Measurements from ENCODE around the gene SEZ6.

The SEZ6 gene, protein sequence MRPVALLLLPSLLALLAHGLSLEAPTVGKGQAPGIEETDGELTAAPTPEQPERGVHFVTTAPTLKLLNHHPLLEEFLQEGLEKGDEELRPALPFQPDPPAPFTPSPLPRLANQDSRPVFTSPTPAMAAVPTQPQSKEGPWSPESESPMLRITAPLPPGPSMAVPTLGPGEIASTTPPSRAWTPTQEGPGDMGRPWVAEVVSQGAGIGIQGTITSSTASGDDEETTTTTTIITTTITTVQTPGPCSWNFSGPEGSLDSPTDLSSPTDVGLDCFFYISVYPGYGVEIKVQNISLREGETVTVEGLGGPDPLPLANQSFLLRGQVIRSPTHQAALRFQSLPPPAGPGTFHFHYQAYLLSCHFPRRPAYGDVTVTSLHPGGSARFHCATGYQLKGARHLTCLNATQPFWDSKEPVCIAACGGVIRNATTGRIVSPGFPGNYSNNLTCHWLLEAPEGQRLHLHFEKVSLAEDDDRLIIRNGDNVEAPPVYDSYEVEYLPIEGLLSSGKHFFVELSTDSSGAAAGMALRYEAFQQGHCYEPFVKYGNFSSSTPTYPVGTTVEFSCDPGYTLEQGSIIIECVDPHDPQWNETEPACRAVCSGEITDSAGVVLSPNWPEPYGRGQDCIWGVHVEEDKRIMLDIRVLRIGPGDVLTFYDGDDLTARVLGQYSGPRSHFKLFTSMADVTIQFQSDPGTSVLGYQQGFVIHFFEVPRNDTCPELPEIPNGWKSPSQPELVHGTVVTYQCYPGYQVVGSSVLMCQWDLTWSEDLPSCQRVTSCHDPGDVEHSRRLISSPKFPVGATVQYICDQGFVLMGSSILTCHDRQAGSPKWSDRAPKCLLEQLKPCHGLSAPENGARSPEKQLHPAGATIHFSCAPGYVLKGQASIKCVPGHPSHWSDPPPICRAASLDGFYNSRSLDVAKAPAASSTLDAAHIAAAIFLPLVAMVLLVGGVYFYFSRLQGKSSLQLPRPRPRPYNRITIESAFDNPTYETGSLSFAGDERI

DNA sequence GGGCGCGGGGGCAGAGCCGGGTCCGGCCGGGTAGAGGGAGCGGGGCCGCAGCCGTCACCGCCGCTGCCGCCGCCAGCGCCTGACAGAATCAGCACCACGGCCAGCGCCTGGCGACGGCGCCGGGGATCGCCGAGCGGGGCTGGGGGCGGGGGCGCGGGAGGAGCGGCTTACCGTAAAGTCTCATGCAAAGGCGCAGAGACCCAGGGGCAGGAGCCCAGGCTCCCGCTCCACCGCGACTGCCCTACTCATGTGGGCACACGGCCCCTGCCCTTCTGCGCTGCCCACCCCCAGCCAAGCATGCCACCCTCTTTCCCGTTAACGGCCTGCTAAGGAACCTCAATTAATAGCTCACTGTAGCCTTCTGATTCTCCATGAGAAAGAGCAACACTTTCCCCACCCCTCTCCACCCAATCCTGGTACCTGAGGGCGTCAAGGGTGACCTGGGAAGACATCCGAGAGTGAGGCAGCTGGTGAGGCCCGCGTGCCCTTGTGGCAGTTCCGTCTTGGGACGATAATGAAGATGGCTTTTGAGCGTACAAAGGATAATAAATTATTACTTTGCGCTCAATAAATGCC is at the start of gene SEZ6:
TSS of gene SEZ6 (minus strand) at position 98 of the 576 bp plus-strand sequence. CDS start 164 bp downstream, outside the sequence.
- DNase-seq, result peak; percentile 58

DNA sequence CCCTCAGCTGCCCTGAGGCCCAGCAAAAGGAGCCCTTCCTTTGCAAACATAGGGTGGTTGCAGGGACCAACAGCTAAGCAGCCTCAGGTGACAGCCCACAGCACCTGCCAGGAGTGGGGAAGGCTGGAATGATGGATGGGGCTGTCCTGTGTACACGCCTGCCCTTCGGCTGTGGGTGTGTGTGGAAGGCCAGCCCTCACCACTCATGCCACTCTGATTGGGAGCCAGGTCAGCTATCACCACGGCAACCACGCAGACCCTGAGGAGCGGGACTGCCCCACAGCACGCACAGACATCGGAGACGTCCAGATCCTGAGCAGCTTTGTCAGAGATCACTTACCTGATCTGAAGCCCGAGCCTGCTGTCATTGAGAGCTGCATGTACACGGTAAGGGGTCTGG is 49.0 kb upstream of the SEZ6 start:
- no peak for DNase-seq

DNA sequence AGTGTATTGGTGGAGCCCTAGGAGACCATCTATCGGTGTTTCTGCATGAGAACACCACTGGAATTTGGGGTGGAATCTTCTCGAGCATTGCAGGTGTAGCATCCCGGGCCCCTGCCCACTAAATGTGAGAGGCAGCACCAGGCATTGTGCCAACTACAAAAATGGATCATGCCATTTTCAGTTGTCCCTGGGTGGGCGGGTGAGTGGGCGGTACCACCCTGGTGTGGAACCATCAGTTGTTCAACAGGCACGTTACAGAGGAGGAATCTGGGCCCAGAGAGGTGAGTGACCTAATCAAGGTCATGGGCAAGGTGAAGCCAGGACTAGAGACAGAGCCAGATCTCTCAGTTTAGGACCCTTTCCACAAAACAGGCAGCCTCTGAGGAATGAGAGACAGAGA is 45.9 kb upstream of the SEZ6 start:
- no peak for DNase-seq

DNA sequence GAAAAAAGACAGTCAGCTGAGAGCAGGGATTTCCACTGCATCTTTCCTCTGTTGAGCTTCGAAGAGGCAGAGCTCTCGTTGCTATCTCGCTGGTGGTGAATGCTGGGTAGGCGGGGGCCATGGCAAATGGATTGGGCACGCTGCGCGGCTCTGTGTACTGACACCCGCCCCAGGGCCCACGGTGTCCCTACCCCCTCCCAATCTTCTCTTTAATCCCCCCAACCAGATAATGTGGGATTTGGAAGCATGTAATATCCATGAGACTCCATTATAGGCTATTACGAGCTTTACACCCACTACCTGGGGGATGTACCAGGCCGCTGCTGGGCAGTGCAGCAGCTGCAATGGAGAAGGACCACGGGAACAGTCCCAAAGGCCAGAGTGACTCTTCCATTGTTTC is 45.4 kb upstream of the SEZ6 start:
- DNase-seq, result no peak

DNA sequence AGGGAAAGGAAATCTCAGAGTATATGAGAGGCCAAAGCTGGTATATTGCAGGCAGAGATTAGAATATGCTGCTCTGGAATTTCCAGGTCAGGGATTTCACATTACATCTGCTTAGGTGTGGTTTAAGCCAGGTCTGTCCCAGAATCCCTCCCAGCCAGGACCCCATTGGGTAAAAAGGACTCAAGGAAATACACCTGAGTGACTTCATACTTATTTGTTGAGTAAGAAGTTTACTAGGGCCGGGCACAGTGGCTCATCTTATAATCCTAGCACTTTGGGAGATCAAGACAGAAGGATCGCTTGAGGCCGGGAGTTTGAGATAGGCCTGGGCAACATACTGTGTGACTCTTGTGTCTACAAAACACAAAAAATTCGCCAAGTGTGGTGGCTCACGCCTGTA is 44.3 kb upstream of the SEZ6 start:
- DNase-seq, result no peak

DNA sequence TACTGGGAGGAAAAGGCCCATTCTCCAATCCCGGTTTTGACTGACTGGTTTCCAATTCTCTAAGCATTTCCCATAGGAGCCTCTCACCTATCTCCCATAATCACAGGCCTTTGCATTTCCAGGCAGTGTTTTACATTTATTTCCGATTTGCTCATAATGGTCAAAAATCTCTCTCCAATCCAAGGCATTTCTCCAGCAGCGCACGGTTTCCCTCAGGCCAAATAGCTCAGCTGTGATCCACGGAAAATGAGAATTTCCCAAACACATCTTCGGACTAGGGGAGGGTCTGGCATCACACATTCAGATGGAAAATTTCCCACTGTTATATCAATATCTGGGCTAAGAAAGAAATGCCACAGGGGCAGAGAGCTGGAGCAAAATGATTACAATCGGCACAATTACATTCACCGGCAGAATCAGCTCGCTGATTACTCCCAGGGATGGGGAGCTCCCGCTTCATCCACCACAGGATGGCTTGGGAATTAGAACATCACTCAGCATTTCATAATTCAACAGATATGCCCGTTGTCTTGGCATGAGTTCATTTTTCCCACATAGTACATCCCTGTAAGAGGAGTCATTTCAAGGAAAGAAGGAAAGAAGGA is 43.8 kb upstream of the SEZ6 start:
- no peak for DNase-seq

DNA sequence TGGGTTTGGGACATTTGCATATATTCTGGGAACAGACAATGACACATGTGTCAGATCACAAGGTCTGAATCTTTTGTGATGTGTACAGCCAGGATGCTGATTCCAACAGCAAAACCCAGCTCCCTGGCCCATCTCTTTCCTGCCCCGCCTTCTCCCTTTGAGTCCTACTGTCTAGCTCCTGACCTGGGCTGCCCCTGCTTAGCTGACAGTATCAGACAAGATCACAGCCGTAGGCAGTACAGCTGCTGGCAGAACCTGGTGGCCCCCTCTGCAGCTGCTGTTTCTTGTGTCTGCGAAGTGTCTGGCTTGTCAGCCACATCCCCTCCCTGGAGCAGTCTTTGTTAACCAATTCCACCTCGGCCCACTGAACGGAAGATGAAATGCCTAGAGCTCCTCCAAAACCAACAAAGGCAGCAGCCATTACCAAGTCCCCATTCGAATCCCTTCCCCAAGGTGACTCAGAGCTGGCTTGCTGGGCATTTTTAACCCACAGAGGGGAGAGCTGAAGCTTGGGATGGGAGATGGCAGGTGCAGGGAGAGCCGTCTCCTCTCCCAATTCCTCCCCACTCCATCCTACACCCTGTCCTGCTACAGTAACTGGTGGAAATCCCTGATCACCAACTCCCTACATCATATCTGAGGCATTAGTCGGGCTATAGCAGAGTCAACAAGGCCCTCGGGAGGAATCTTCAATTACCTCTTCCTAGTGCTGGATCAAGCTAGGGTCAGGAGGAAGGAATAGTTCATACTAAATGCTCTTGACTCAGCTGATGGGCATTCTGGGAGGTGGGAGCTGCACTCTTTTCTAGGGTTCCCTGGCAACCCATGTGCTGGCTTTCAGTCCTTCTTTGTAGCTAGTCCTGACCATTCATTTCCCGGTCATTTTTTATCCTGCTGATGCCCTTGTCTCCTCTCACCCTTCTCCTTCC is 42.9 kb upstream of the SEZ6 start:
- DNase-seq, result peak; percentile 79

DNA sequence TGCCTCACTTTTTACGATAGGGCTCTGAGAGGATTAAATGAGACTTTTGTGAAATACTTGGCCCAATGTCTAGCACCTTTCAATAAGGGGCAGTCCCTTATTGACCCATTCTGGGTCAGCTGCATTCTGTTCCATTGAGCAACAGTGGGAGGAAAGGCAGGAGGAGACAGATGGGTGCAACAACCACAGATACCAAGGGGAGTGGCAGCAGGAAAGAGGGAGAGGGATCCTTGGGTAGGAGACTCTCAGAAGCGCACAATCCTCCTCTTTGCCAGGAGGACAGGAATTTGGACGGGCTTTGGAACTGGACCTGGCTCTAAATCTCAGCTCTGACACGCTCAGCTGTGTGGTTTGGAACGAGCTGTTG is 40.6 kb upstream of the SEZ6 start:
- no peak for DNase-seq

DNA sequence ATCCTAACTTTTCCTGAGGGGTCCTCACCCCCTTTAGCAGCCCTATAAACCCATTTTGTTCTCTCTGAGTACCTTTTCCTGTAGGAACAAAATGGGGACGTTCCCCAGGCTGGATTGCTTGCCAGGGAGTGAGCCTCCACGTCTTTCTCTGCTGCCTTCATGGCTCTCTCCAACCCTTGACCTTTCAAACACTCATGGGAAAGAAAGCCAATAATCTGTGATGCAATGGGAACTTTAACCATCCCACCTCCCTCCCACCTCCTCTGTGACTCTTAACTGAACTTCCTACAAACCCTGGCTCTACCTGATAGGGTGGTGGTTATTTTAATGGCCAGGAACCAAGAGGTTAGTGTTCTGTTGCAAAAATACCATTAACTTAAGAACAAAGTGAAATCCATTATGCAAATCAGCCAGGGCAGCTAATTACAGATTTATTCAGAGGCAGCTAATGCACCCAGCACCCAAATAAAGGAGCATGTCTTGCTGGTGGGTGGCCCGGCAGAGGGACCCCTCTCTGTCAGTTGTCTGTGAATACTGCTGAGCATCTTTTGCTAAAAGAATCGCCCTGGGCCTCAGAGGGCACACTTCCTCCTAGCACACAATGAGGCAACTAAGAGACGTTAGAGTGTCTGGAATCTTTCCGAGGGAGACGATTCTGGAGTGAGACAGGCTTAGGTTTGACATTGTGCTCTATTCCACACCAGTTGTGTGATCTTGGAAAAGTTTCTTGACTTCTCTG is 40.1 kb upstream of the SEZ6 start:
- DNase-seq, result no peak

DNA sequence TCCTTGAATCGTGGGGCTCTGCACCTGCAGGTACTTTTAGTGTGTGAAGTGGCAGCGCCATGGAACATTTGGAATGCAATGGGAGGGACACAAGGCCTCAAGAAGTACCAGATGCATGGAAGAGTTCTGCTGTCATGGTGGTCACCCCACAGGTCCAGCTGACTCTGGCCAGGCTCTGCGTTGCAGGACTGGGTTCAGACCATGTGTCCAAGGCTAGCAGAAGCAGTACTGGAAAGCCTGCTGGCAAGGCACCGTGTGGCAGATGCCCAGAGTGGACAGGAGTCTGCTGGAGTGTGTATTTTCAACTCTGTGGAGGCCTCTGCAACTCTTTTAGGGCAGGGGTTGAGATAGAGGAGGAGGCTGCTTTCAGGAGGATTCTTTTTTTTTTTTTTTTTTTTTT is 39.2 kb upstream of the SEZ6 start:
- DNase-seq, result no peak

DNA sequence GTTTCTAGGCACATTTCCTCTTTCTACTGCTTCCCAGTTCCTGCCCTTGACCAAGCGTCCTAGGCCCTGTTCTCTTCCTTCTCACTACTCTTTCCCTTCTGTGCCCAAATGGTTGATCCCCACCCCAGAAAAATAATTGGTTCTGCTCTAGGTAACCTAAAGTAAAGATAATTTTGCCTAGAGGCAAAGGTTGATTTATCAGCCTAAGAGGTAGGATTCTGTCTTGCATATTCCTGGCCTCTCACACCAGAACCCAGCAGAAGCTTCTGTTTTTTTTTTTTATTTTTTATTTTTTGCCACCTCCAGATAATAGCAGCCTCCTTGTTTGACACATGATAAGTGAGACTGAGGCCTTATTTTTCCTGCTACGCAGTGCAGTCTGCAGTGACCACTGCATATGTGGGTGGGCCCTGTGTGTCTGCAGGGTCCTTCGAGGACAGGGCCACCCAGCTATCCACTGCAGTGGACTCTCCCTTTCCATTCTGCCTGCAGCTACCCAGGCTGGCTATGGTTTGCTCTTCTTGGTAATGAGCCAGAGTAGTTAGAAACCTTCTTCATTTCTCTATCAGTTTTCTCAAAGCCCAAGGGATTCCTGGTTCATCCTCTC is 37.8 kb upstream of the SEZ6 start:
- DNase-seq, result no peak

DNA sequence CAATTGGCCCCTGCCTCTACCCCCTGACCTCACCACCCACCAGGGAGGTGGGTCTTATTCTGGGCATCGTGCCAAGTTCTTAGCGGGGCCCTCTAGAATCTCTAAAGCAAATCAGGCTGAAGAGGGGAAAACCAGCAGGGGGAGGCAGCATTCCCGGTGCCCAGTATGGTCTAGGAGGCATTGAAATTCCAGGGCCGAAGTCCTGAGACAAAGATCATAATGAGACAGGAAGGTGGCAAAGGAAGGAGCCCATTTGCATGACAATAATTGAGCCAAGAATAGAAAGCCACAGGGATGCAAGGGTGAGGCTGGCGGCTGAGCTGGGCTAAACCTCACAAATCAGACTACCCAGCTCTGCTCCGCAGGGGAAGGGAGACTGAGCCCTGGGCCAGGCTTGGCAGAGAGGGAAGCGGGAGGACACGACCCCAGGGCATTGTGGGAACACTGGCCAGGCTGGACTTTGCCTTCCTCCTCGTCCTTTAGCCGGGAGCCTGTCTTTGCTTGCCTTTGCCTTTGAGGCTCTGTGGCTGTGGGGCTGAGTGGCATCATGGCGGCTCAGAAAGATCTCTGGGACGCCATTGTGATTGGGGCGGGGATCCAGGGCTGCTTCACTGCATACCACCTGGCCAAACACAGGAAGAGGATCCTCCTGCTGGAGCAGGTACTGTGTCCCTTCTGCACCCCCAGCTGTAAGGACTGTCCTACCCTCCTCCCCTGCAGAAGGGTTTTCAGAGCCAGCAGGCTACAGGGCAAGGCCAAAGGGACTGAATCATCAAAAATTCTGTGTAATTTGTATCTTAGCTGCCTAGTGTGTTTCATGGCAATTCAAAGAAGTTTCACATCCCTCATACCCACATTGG is 37.1 kb upstream of the SEZ6 start, which contains the start of gene PIPOX:
TSS of gene PIPOX (plus strand) at position 463 of the 860 bp plus-strand sequence. CDS start at position 548, 85 bp downstream.
- peak; percentile 90 for DNase-seq

DNA sequence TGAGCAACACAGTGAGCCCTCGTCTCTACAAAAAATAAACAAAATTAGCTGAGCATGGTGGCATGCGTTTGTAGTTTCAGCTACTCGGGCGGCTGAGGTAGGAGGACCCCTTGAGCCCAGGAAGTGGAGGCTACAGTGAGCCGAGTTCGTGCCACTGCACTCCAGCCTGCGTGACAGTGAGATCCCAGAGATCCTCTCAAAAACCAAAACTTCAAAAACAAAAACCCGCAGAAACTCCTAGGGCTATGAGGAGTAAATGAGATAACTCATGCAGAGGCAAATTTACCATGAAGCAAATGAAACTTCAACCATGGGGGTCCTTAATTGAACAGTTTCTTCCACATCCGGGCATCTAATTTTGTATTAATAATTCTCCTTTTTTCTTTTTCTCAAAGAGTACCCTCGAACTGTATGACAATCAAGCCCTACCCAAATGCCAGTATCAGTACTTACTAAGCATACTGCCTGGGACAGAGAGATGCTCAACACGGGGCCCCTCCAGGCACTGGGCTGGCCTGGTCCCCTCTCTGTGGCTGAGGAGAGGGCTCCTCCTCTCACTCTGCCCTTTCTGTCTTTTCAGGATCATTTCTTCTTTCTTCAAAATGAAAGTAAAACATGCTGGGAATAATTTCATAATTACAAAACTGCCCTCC is 36.3 kb upstream of the SEZ6 start:
- DNase-seq, result no peak

DNA sequence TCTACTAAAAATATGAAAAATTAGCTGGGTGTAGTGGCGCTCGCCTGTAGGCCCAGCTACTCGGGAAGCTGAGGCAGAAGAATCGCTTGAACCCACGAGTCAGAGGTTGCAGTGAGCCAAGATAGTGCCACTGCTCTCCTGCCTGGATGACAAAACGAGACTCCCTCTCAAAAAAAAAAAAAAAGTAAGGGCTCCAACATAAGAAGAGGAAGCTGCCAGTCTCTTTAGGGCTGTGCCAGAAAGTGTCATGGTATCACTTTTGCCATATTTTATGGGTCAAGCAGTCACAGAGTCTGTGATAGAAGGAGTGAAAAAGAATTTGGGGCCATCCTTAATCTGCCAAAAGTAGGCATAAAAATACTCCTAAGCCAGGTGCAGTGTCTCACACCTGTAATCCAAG is 35.7 kb upstream of the SEZ6 start:
- no peak for DNase-seq

DNA sequence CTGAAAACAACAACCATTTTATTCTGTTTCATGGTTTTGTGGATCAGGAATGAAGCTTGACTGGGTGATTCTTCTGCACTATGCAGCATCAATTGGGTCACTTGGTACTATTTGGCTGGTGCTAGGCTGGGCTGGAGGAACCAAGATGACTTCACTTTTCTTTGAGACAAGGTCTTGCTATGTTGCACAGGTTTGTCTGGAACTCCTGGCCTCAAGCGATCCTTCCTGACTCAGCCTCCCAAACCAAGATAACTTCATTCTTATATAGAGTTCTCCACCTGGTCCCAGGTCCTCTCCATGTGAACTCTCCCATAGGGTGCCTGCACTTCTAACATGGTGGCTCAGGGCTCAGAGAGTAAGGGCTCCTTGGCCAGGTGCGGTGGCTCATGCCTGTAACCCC is 35.3 kb upstream of the SEZ6 start:
- no peak for DNase-seq

DNA sequence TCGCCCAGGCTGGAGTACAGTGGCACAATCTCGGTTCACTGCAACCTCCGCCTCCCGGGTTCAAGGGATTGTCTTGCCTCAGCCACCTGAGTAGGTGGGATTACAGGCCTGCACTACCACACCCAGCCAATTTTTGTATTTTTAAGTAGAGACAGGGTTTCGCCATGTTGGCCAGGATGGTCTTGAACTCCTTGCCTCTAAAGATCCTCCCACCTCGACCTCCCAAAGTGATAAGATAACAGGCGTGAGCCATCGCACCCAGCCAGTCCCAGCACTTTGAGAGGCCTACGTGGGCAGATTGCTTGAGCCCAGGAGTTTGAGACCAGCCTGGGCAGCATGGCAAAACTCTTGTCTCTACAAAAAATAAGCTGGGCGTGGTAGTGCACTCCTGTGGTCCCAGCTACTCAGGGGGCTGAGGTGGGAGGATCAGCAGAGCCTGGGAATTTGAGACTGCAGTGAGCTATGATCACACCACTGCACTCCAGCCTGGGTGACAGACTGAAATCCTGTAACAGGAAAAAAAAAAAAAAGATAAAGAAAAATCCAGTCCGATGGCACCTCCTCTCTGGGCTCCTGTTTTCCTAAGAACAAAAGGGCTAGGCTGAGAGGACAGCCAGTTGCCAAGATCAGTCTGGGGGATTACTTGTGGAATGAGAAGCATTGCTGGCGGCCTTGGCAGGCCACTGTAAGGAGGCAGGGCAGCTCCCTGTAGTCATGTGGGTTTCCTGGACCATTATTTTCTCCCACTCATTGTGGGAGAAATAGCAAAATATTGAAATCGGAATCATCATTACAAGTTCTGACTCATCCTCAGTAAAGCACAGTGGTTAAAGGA is 34.1 kb upstream of the SEZ6 start:
- no peak for DNase-seq

DNA sequence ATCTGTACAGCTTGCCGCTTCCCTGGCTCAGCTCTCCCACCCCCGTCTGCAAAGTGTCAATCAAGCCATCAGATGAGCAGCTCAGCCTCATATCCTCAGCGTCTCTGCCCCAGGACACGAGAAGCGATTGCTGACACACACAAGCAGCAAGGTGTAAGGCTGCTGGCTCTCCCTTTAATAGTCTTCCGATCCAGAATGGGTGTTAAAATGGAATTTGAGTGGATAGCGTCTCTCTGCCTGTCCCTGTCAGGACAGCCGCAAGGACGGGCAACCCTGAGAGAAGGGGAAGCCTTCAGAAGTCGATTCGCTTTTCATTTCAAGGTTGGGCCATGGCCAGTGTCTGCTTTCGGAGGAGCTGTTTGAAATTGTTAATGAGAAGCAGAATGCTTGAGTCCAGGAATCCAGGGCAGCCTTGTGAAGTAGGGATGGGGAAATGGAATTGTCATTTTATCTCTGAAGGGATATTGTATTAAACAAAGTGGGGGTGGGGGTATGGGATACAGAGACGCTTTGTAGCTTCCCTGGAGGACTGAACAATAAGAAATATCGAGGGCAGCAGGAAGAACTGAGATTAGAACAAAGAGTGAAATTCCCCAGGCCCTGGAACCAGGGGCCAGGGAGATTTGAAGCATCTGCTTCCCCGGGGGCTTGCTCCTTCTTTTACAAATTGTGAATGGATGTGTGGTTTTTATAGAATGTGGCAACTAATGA is 32.4 kb upstream of the SEZ6 start:
- DNase-seq, result no peak

DNA sequence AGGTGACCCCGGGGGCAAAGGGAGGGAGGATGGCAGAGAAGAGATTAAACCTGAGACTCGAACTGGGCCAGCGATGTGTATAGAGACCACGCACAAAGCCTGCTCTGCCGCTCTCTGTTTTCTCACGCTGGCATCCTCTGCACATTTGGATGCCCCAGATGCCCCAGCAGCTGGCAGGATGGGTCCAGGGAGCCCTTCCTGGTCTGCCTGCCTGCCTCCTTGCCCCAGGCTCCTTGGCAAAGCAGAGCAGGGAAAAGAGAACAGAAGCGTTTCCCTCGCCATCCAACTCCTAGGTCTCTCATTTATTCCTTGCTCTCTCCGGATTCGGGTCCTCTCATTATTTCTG is 31.9 kb upstream of the SEZ6 start:
- DNase-seq, result no peak

Measured in NCI-H524 treated with DMSO at 0.1 percent for 48 hours (cell line).